ENCODE data around the gene DENND1A. TPM values are rescaled to one million over a fixed set of nuclear protein-coding genes. Genes with fewer than 3 reads are reported as not detected.

DENND1A gene
- total RNA-seq, 4 donors from 2014 or later, result 19.2 to 26.9 (median 24.0) TPM

GRCh38 chr9:123964761-123965160 is 34.8 kb upstream of the DENND1A start:
- peaks cover 0 to 41% (median 0%) of the 10 kb centered on the region in 4 donors for H3K27me3 ChIP-seq
- H3K36me3 ChIP-seq, result no peaks in the 10 kb centered on the region
- intact Hi-C loops (cut with DNase I), result no loop called here
- no peak overlapping the region for H3K4me3 ChIP-seq
- no peak for DNase-seq (ENCODE audit: extremely low spot score)
- 55% methylated on average over 10 of the region's 12 CpGs for WGBS
- no peak overlapping the region for H3K27ac ChIP-seq (replicated peaks in 1 of 4)
- H3K9me3 ChIP-seq, result no peaks in the 10 kb centered on the region
- TF ChIP-seq POLR2A (IDR thresholded peaks at IDR 0.05; ENCODE audit: low read depth) (no peak), CTCF (IDR thresholded peaks at IDR 0.05) (no peak)
- H3K4me1 ChIP-seq, result no peaks in the 10 kb centered on the region

- Histone ChIP-seq H3K4me1 (no peaks in the 10 kb centered on the region), H3K27me3 (peaks cover 0 to 42% (median 0%) of the 10 kb centered on the region in 4 donors), H3K27ac (replicated peaks in 1 of 4) (no peak overlapping the region), H3K9me3 (no peaks in the 10 kb centered on the region), H3K36me3 (no peaks in the 10 kb centered on the region), H3K4me3 (no peak overlapping the region)
- WGBS, result 81% methylated on average over 3 of the region's 6 CpGs
- intact Hi-C loops (cut with DNase I), result no loop called here
- DNase-seq (ENCODE audit: extremely low spot score), result no peak
- no peak for TF ChIP-seq POLR2A (IDR thresholded peaks at IDR 0.05; ENCODE audit: low read depth)
- TF ChIP-seq EP300 (IDR thresholded peaks at IDR 0.05), result no peak
- no peak for TF ChIP-seq CTCF (IDR thresholded peaks at IDR 0.05)
- TF ChIP-seq POLR2AphosphoS5 (IDR thresholded peaks at IDR 0.05), result no peak
Measured at GRCh38 chr9:123960965-123961364, 31.0 kb upstream of the DENND1A start.

- H3K9me3 ChIP-seq, result no peaks in the 10 kb centered on the region
- no peak overlapping the region for H3K4me3 ChIP-seq
- intact Hi-C loops (cut with DNase I), result no loop called here
- DNase-seq (ENCODE audit: extremely low spot score), result no peak
- TF ChIP-seq POLR2A (IDR thresholded peaks at IDR 0.05; ENCODE audit: low read depth), result no peak
- no peak for TF ChIP-seq CTCF (IDR thresholded peaks at IDR 0.05)
- no peak for TF ChIP-seq POLR2AphosphoS5 (IDR thresholded peaks at IDR 0.05)
- no peak for TF ChIP-seq EP300 (IDR thresholded peaks at IDR 0.05)
- H3K27ac ChIP-seq (replicated peaks in 1 of 4), result no peak overlapping the region
- no peaks in the 10 kb centered on the region for H3K4me1 ChIP-seq
- H3K36me3 ChIP-seq, result no peaks in the 10 kb centered on the region
- 87% methylated on average over 5 of the region's 5 CpGs for WGBS
- peaks cover 0 to 47% (median 0%) of the 10 kb centered on the region in 4 donors for H3K27me3 ChIP-seq
Measured at GRCh38 chr9:123960366-123960765, 30.4 kb upstream of the DENND1A start.

GRCh38 chr9:123959787-123960186 is 29.9 kb upstream of the DENND1A start:
- Histone ChIP-seq H3K27me3 (peaks cover 0 to 47% (median 0%) of the 10 kb centered on the region in 4 donors), H3K36me3 (no peaks in the 10 kb centered on the region), H3K4me1 (no peaks in the 10 kb centered on the region), H3K27ac (replicated peaks in 1 of 4) (no peak overlapping the region), H3K9me3 (no peaks in the 10 kb centered on the region), H3K4me3 (no peak overlapping the region)
- DNase-seq (ENCODE audit: extremely low spot score), result no peak
- 78% methylated on average over 4 of the region's 4 CpGs for WGBS
- intact Hi-C loops (cut with DNase I), result no loop called here
- TF ChIP-seq POLR2AphosphoS5 (IDR thresholded peaks at IDR 0.05), result no peak
- no peak for TF ChIP-seq EP300 (IDR thresholded peaks at IDR 0.05)

GRCh38 chr9:123957731-123958130 is 27.8 kb upstream of the DENND1A start:
- 77% methylated on average over 2 of the region's 2 CpGs for WGBS
- no peak for TF ChIP-seq POLR2AphosphoS5 (IDR thresholded peaks at IDR 0.05)
- TF ChIP-seq POLR2A (IDR thresholded peaks at IDR 0.05; ENCODE audit: low read depth), result no peak
- no peak for TF ChIP-seq EP300 (IDR thresholded peaks at IDR 0.05)
- TF ChIP-seq CTCF (IDR thresholded peaks at IDR 0.05), result no peak
- no peaks in the 10 kb centered on the region for H3K9me3 ChIP-seq
- H3K36me3 ChIP-seq, result no peaks in the 10 kb centered on the region
- no peak overlapping the region for H3K27ac ChIP-seq (replicated peaks in 1 of 4)
- H3K4me1 ChIP-seq, result no peaks in the 10 kb centered on the region
- no peak overlapping the region for H3K4me3 ChIP-seq
- peaks cover 0 to 47% (median 0%) of the 10 kb centered on the region in 4 donors for H3K27me3 ChIP-seq
- intact Hi-C loops (cut with DNase I), result no loop called here
- DNase-seq (ENCODE audit: extremely low spot score), result no peak
